ENCODE measurements around the gene SLC38A7.

The SLC38A7 gene

GRCh38 chr16:58620396-58620795, 64.2 kb downstream of the SLC38A7 start:
- DNase-seq (ENCODE audit: low read depth, low spot score): no peak
- no peak for TF ChIP-seq CTCF (IDR thresholded peaks at IDR 0.05; ENCODE audit: insufficient read depth, low read length, missing control alignments)
- ChIA-PET POLR2A (no interaction called here), CTCF (no interaction called here)
- H3K4me3 ChIP-seq (ENCODE audit: low read depth, low read length): no peak overlapping the region

- H3K4me3 ChIP-seq (ENCODE audit: low read depth, low read length): no peak overlapping the region
- no peak for TF ChIP-seq CTCF (IDR thresholded peaks at IDR 0.05; ENCODE audit: insufficient read depth, low read length, missing control alignments)
- DNase-seq (ENCODE audit: low read depth, low spot score): no peak
- ChIA-PET POLR2A (interaction anchor here (1.0 kb wide), 1 partner anchor 10 kb away, joined by 3 read pairs; no protein-coding TSS in a partner anchor), CTCF (interaction anchor here (0.7 to 1.3 kb wide), 2 partner anchors 27 to 46 kb away, joined by 3 to 5 read pairs; no protein-coding TSS in a partner anchor)
Observed at GRCh38 chr16:58615280-58615679, 69.3 kb downstream of the SLC38A7 start.
